ENCODE results near the gene HINT1. TPM values are rescaled to one million over a fixed set of nuclear protein-coding genes. Genes with fewer than 3 reads are reported as not detected.
"Not testable (repeated sequence)": the region's sequence is repeated elsewhere in the genome, so short reads cannot be mapped to it uniquely, and the experiment has no call there.

The HINT1 gene
- total RNA-seq, 1 donor from 2014 or later, result 194 TPM

- Mint-ChIP-seq H3K36me3 (ENCODE audit: unreplicated experiment) (no peaks in the 10 kb centered on the region), H3K27ac (ENCODE audit: unreplicated experiment) (no peak overlapping the region), H3K27me3 (ENCODE audit: unreplicated experiment) (peaks cover 45% of the 10 kb centered on the region), H3K4me1 (ENCODE audit: unreplicated experiment) (no peaks in the 10 kb centered on the region), H3K4me3 (ENCODE audit: unreplicated experiment) (no peak overlapping the region), H3K9me3 (ENCODE audit: unreplicated experiment) (peaks cover 5% of the 10 kb centered on the region)
- TF ChIP-seq CTCF (IDR thresholded peaks at IDR 0.05), result no peak
- no peak for DNase-seq (ENCODE audit: extremely low spot score, unreplicated experiment)
Measured at GRCh38 chr5:131139321-131139720, 25.7 kb downstream of the HINT1 start.

- not testable (repeated sequence) for H3K36me3 Mint-ChIP-seq (ENCODE audit: unreplicated experiment); DNase-seq (ENCODE audit: extremely low spot score, unreplicated experiment); H3K4me1 Mint-ChIP-seq (ENCODE audit: unreplicated experiment); H3K4me3 Mint-ChIP-seq (ENCODE audit: unreplicated experiment); H3K9me3 Mint-ChIP-seq (ENCODE audit: unreplicated experiment); H3K27ac Mint-ChIP-seq (ENCODE audit: unreplicated experiment)
- H3K27me3 Mint-ChIP-seq (ENCODE audit: unreplicated experiment), result peaks cover 44% of the 10 kb centered on the region
Measured at GRCh38 chr5:131138406-131138805, 26.6 kb downstream of the HINT1 start.

- DNase-seq (ENCODE audit: extremely low spot score, unreplicated experiment); H3K27ac Mint-ChIP-seq (ENCODE audit: unreplicated experiment); H3K4me1 Mint-ChIP-seq (ENCODE audit: unreplicated experiment); H3K9me3 Mint-ChIP-seq (ENCODE audit: unreplicated experiment); H3K36me3 Mint-ChIP-seq (ENCODE audit: unreplicated experiment); H3K4me3 Mint-ChIP-seq (ENCODE audit: unreplicated experiment): not testable (repeated sequence)
- H3K27me3 Mint-ChIP-seq (ENCODE audit: unreplicated experiment), result peaks cover 20% of the 10 kb centered on the region
Measured at GRCh38 chr5:131133091-131133490, 32.0 kb downstream of the HINT1 start.

- H3K4me3 Mint-ChIP-seq (ENCODE audit: unreplicated experiment), result no peak overlapping the region
- no peak for DNase-seq (ENCODE audit: extremely low spot score, unreplicated experiment)
- no peaks in the 10 kb centered on the region for H3K4me1 Mint-ChIP-seq (ENCODE audit: unreplicated experiment)
- H3K27ac Mint-ChIP-seq (ENCODE audit: unreplicated experiment), result no peak overlapping the region
- TF ChIP-seq CTCF (IDR thresholded peaks at IDR 0.05), result no peak
- H3K36me3 Mint-ChIP-seq (ENCODE audit: unreplicated experiment), result no peaks in the 10 kb centered on the region
- H3K27me3 Mint-ChIP-seq (ENCODE audit: unreplicated experiment), result peaks cover 1% of the 10 kb centered on the region
- no peaks in the 10 kb centered on the region for H3K9me3 Mint-ChIP-seq (ENCODE audit: unreplicated experiment)
Measured at GRCh38 chr5:131129306-131129705, 35.8 kb downstream of the HINT1 start.

- H3K27me3 Mint-ChIP-seq (ENCODE audit: unreplicated experiment); H3K4me1 Mint-ChIP-seq (ENCODE audit: unreplicated experiment); DNase-seq (ENCODE audit: extremely low spot score, unreplicated experiment); H3K27ac Mint-ChIP-seq (ENCODE audit: unreplicated experiment); H3K4me3 Mint-ChIP-seq (ENCODE audit: unreplicated experiment); H3K36me3 Mint-ChIP-seq (ENCODE audit: unreplicated experiment): not testable (repeated sequence)
- peaks cover 10% of the 10 kb centered on the region for H3K9me3 Mint-ChIP-seq (ENCODE audit: unreplicated experiment)
Measured at GRCh38 chr5:131127244-131127643, 37.8 kb downstream of the HINT1 start.

- H3K36me3 Mint-ChIP-seq (ENCODE audit: unreplicated experiment), result no peaks in the 10 kb centered on the region
- H3K9me3 Mint-ChIP-seq (ENCODE audit: unreplicated experiment), result no peaks in the 10 kb centered on the region
- H3K27me3 Mint-ChIP-seq (ENCODE audit: unreplicated experiment), result peaks cover 47% of the 10 kb centered on the region
- H3K4me3 Mint-ChIP-seq (ENCODE audit: unreplicated experiment), result no peak overlapping the region
- H3K27ac Mint-ChIP-seq (ENCODE audit: unreplicated experiment), result no peak overlapping the region
- peaks cover 2% of the 10 kb centered on the region for H3K4me1 Mint-ChIP-seq (ENCODE audit: unreplicated experiment)
- no peak for TF ChIP-seq CTCF (IDR thresholded peaks at IDR 0.05)
- no peak for DNase-seq (ENCODE audit: extremely low spot score, unreplicated experiment)
Measured at GRCh38 chr5:131114754-131115153, 50.3 kb downstream of the HINT1 start.

GRCh38 chr5:131112424-131112823 is 52.6 kb downstream of the HINT1 start:
- Mint-ChIP-seq H3K36me3 (ENCODE audit: unreplicated experiment) (no peaks in the 10 kb centered on the region), H3K4me1 (ENCODE audit: unreplicated experiment) (peaks cover 3% of the 10 kb centered on the region), H3K27me3 (ENCODE audit: unreplicated experiment) (peaks cover 29% of the 10 kb centered on the region), H3K27ac (ENCODE audit: unreplicated experiment) (no peak overlapping the region), H3K9me3 (ENCODE audit: unreplicated experiment) (no peaks in the 10 kb centered on the region), H3K4me3 (ENCODE audit: unreplicated experiment) (no peak overlapping the region)
- DNase-seq (ENCODE audit: extremely low spot score, unreplicated experiment), result no peak
- TF ChIP-seq CTCF (IDR thresholded peaks at IDR 0.05), result no peak

Data from osteocyte (in vitro differentiated cells).